ENCODE data around the gene UBL7. TPM values are rescaled to one million over a fixed set of nuclear protein-coding genes. Genes with fewer than 3 reads are reported as not detected.
"Not testable (repeated sequence)": the region's sequence is repeated elsewhere in the genome, so short reads cannot be mapped to it uniquely, and the experiment has no call there.

Gene UBL7
- polyA plus RNA-seq, 1 donor from 2014 or later: 70.7 TPM

DNA sequence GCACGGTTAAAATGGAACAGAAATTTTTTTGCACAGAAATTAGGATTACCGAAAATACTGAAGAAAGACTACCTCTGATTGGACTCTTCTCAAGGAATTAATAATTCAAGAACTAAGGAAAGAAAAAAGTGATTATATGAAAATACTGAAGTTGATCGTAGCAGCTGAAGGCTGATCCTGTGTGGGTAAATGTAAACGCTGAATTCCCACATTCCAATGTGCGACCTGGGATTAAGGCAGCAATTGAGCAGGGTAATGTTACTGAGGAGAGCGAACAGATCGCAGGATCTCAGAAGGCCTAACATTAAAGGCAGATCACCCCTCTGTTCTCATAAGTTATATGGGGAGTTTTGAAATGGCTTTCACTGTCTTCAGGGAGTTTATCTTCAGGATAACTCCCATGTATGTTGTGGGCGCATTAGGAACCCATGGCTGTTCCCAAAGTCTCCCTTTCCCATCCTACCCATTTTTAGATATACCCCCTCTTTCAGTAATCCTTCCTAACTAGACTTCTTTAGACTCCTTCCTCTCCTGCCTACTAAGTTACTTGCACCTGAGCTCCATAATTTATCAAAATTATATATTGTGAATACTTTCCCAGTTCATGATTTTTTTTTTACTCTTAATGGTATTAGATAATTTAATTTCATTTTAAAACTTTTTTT, 1.0 kb upstream of the UBL7 start:
- H3K27me3 ChIP-seq (ENCODE audit: insufficient read depth, low read depth, low read length): no peaks in the 10 kb centered on the region
- H3K4me2 ChIP-seq (ENCODE audit: low read length): peak overlapping the region; percentile 92
- H3K9me2 ChIP-seq (ENCODE audit: insufficient read depth, low read length): no peaks in the 10 kb centered on the region
- H3K27ac ChIP-seq (ENCODE audit: low read length): no peak overlapping the region
- H4K20me1 ChIP-seq (ENCODE audit: insufficient read depth): no peaks in the 10 kb centered on the region
- H3K79me2 ChIP-seq (replicated peaks; ENCODE audit: insufficient read depth, low read length): no peaks in the 10 kb centered on the region
- H3K9me3 ChIP-seq (ENCODE audit: low read length): no peaks in the 10 kb centered on the region
- H3F3A ChIP-seq (ENCODE audit: insufficient read depth, low read length, poor library complexity, severe bottlenecking): no peaks in the 10 kb centered on the region
- no peak for TF ChIP-seq EZH2 (IDR thresholded peaks at IDR 0.05; ENCODE audit: borderline replicate concordance, insufficient read depth, low read length, poor library complexity, severe bottlenecking)
- no peak for TF ChIP-seq RAD21 (conservative IDR thresholded peaks at IDR 0.05)
- TF ChIP-seq, protein P1, sequence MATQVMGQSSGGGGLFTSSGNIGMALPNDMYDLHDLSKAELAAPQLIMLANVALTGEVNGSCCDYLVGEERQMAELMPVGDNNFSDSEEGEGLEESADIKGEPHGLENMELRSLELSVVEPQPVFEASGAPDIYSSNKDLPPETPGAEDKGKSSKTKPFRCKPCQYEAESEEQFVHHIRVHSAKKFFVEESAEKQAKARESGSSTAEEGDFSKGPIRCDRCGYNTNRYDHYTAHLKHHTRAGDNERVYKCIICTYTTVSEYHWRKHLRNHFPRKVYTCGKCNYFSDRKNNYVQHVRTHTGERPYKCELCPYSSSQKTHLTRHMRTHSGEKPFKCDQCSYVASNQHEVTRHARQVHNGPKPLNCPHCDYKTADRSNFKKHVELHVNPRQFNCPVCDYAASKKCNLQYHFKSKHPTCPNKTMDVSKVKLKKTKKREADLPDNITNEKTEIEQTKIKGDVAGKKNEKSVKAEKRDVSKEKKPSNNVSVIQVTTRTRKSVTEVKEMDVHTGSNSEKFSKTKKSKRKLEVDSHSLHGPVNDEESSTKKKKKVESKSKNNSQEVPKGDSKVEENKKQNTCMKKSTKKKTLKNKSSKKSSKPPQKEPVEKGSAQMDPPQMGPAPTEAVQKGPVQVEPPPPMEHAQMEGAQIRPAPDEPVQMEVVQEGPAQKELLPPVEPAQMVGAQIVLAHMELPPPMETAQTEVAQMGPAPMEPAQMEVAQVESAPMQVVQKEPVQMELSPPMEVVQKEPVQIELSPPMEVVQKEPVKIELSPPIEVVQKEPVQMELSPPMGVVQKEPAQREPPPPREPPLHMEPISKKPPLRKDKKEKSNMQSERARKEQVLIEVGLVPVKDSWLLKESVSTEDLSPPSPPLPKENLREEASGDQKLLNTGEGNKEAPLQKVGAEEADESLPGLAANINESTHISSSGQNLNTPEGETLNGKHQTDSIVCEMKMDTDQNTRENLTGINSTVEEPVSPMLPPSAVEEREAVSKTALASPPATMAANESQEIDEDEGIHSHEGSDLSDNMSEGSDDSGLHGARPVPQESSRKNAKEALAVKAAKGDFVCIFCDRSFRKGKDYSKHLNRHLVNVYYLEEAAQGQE (IDR thresholded peaks at IDR 0.05; ENCODE audit: borderline replicate concordance): no peak
- no peak for TF ChIP-seq TAF1 (IDR thresholded peaks at IDR 0.05; ENCODE audit: low read depth)
- TF ChIP-seq EP300 (conservative IDR thresholded peaks at IDR 0.05; ENCODE audit: poor library complexity, severe bottlenecking): no peak
- no peak for TF ChIP-seq POLR2AphosphoS5 (IDR thresholded peaks at IDR 0.05)
- TF ChIP-seq MXI1 (conservative IDR thresholded peaks at IDR 0.05; ENCODE audit: poor library complexity, severe bottlenecking): no peak
- no peak for TF ChIP-seq SMC3 (conservative IDR thresholded peaks at IDR 0.05; ENCODE audit: poor library complexity)
- no peaks in the 10 kb centered on the region for H3K36me3 ChIP-seq (ENCODE audit: insufficient read depth, low read length)
- H2AFZ ChIP-seq (ENCODE audit: low read depth, low read length): no peak overlapping the region
- H3K9ac ChIP-seq (ENCODE audit: low read length): peak overlapping the region; percentile 67
- peak overlapping the region; percentile 72 for H3K4me3 ChIP-seq (ENCODE audit: low read length)

DNA sequence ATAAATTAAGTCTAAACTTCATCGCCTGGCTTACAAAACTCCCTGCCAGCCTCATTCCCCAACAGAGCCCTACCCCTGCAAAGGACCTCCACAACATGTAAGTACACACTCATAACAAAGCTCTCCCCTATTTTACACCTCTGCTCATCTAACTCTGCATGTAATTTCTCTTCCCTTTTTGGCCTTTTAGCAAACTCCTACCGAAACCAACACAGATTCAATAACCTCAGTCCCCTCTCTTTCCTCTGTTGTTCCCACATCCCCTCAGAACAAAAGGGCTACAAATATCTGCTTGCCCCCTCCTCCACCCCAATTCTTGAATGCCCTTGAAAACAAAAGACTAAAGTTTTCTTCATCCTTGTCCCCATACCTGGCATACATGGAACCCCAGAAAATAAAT, 662 bp downstream of the UBL7 start:
- H3K4me2 ChIP-seq (ENCODE audit: low read length): peak overlapping the region; percentile 56
- H3F3A ChIP-seq (ENCODE audit: insufficient read depth, low read length, poor library complexity, severe bottlenecking): no peaks in the 10 kb centered on the region
- no peaks in the 10 kb centered on the region for H3K27me3 ChIP-seq (ENCODE audit: insufficient read depth, low read depth, low read length)
- no peaks in the 10 kb centered on the region for H3K9me3 ChIP-seq (ENCODE audit: low read length)
- no peaks in the 10 kb centered on the region for H3K36me3 ChIP-seq (ENCODE audit: insufficient read depth, low read length)
- H3K9me2 ChIP-seq (ENCODE audit: insufficient read depth, low read length): no peaks in the 10 kb centered on the region
- H2AFZ ChIP-seq (ENCODE audit: low read depth, low read length): no peak overlapping the region
- peak overlapping the region; percentile 67 for H3K9ac ChIP-seq (ENCODE audit: low read length)
- no peaks in the 10 kb centered on the region for H3K79me2 ChIP-seq (replicated peaks; ENCODE audit: insufficient read depth, low read length)
- H3K27ac ChIP-seq (ENCODE audit: low read length): peak overlapping the region; percentile 58
- TF ChIP-seq SMC3 (conservative IDR thresholded peaks at IDR 0.05; ENCODE audit: poor library complexity) (no peak), EZH2 (IDR thresholded peaks at IDR 0.05; ENCODE audit: borderline replicate concordance, insufficient read depth, low read length, poor library complexity, severe bottlenecking) (no peak), TAF1 (IDR thresholded peaks at IDR 0.05; ENCODE audit: low read depth) (no peak), POLR2AphosphoS5 (IDR thresholded peaks at IDR 0.05) (no peak), EP300 (conservative IDR thresholded peaks at IDR 0.05; ENCODE audit: poor library complexity, severe bottlenecking) (no peak), MXI1 (conservative IDR thresholded peaks at IDR 0.05; ENCODE audit: poor library complexity, severe bottlenecking) (no peak), RAD21 (conservative IDR thresholded peaks at IDR 0.05) (no peak)
- TF ChIP-seq, protein P2, sequence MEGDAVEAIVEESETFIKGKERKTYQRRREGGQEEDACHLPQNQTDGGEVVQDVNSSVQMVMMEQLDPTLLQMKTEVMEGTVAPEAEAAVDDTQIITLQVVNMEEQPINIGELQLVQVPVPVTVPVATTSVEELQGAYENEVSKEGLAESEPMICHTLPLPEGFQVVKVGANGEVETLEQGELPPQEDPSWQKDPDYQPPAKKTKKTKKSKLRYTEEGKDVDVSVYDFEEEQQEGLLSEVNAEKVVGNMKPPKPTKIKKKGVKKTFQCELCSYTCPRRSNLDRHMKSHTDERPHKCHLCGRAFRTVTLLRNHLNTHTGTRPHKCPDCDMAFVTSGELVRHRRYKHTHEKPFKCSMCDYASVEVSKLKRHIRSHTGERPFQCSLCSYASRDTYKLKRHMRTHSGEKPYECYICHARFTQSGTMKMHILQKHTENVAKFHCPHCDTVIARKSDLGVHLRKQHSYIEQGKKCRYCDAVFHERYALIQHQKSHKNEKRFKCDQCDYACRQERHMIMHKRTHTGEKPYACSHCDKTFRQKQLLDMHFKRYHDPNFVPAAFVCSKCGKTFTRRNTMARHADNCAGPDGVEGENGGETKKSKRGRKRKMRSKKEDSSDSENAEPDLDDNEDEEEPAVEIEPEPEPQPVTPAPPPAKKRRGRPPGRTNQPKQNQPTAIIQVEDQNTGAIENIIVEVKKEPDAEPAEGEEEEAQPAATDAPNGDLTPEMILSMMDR (IDR thresholded peaks at IDR 0.05; ENCODE audit: poor library complexity, severe bottlenecking): no peak
- TF ChIP-seq, protein P1 (IDR thresholded peaks at IDR 0.05; ENCODE audit: borderline replicate concordance): no peak
- peak overlapping the region; percentile 72 for H3K4me3 ChIP-seq (ENCODE audit: low read length)
- no peaks in the 10 kb centered on the region for H4K20me1 ChIP-seq (ENCODE audit: insufficient read depth)

DNA sequence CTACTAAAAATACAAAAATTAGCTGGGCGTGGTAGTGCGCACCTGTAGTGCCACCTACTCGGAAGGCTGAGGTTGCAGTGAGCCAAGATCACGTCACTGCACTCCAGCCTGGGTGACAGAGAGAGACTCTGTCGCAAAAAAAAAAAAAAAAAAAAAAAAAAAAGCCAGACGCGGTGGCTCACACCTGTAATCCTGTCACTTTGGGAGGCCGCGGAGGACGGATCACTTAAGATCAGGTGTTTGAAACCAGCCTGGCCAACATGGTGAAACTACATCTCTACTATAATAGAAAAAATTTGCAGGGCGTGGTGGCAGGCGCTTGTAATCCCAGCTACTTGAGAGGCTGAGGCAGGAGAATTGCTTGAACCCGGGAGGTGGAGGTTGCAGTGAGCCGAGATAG, 1.2 kb downstream of the UBL7 start:
- not testable (repeated sequence) for H3K27ac ChIP-seq (ENCODE audit: low read length); H2AFZ ChIP-seq (ENCODE audit: low read depth, low read length); H3K27me3 ChIP-seq (ENCODE audit: insufficient read depth, low read depth, low read length); H3K79me2 ChIP-seq (replicated peaks; ENCODE audit: insufficient read depth, low read length); H3F3A ChIP-seq (ENCODE audit: insufficient read depth, low read length, poor library complexity, severe bottlenecking); H3K9me3 ChIP-seq (ENCODE audit: low read length); H3K4me2 ChIP-seq (ENCODE audit: low read length); H4K20me1 ChIP-seq (ENCODE audit: insufficient read depth); H3K9ac ChIP-seq (ENCODE audit: low read length); H3K36me3 ChIP-seq (ENCODE audit: insufficient read depth, low read length); H3K9me2 ChIP-seq (ENCODE audit: insufficient read depth, low read length)
- H3K4me3 ChIP-seq (ENCODE audit: low read length): peak overlapping the region; percentile 72

All from neural cell (in vitro differentiated cells).